B cell (primary cell): ENCODE measurements around the gene ADAM19. TPM values are rescaled to one million over a fixed set of nuclear protein-coding genes. Genes with fewer than 3 reads are reported as not detected.

Experiments used
- ATAC-seq: fragments of 200-7000 bp; cut with Tn5 transposase; one replicate; pipeline ENCODE4 v1.10.0; 2021; ENCODE audit warnings: low read depth, mild to moderate bottlenecking, moderate number of reproducible peaks, moderate library complexity
- CTCF ChIA-PET: fragments of 350-600 bp; sonication (Branson Sonifier 250); formaldehyde crosslinking; loops from one replicate; lab custom pipeline; 2021; ENCODE audit warnings: antibody characterized with exemption, inconsistent platforms; lab: Charles Lee
- POLR2A ChIA-PET: fragments of 350-600 bp; sonication (Branson Sonifier 250); formaldehyde crosslinking; loops from one replicate; lab custom pipeline; 2021; ENCODE audit warnings: antibody characterized with exemption; lab: Charles Lee
- DNase-seq: peaks from one replicate; pipeline ENCODE4 v3.0.0; 2013
- H2AFZ ChIP-seq: 2 replicates; pipeline ENCODE4 v1.6.1; 2012; ENCODE audit warnings: mild to moderate bottlenecking, low read depth, low read length; ENCODE audit not compliant: insufficient read depth, poor library complexity, severe bottlenecking
- H3K27ac ChIP-seq, 2 donors: 1 replicate in 1 of 2; 2 replicates in 1 of 2; pipeline ENCODE4 v1.5.1; 2012 to 2013; ENCODE audit warnings: low read length in 2 of 2, mild to moderate bottlenecking in 2 of 2, moderate library complexity in 1 of 2
- H3K27me3 ChIP-seq, 4 experiments: fragments of 200-600 bp in 1 of 4; sonication (generic) in 1 of 4; replicated peaks in 1 of 4; 1 replicate in 2 of 4; 2 replicates in 2 of 4; pipeline versions ENCODE4 v1.6.1 to v1.7.0; 2013 to 2016; ENCODE audit warnings: low read length in 3 of 4, mild to moderate bottlenecking in 2 of 4, mixed read lengths in 1 of 4, moderate library complexity in 1 of 4; ENCODE audit not compliant: insufficient read depth in 4 of 4, control insufficient read depth in 3 of 4; ENCODE audit errors: control extremely low read depth in 1 of 4
- H3K36me3 ChIP-seq, 2 experiments: replicated peaks in 1 of 2; 1 replicate in 1 of 2; 2 replicates in 1 of 2; pipeline versions ENCODE4 v1.6.1 to v1.7.1; 2013; ENCODE audit warnings: low read length in 1 of 2; ENCODE audit not compliant: insufficient read depth in 2 of 2, control insufficient read depth in 1 of 2; ENCODE audit errors: control extremely low read depth in 1 of 2, extremely low read depth in 1 of 2
- H3K4me1 ChIP-seq, 2 donors: fragments of 200-600 bp in 1 of 2; sonication (generic) in 1 of 2; 1 replicate in 1 of 2; 2 replicates in 1 of 2; pipeline versions ENCODE4 v1.5.1 to v1.6.1; 2013 to 2017; ENCODE audit warnings: low read length in 2 of 2; ENCODE audit not compliant: control insufficient read depth in 2 of 2, insufficient read depth in 2 of 2
- H3K4me2 ChIP-seq: replicated peaks from 2 replicates; pipeline ENCODE3; 2012; ENCODE audit warnings: mild to moderate bottlenecking, low read depth, low read length; ENCODE audit not compliant: poor library complexity, severe bottlenecking
- H3K4me3 ChIP-seq, 5 experiments: fragments of 200-600 bp in 1 of 5; sonication (generic) in 1 of 5; 1 replicate in 3 of 5; 2 replicates in 2 of 5; pipeline versions ENCODE4 v1.5.1 to v1.7.0; 2011 to 2016; ENCODE audit warnings: low read length in 4 of 5, mild to moderate bottlenecking in 4 of 5, low read depth in 2 of 5, control low read depth in 1 of 5, moderate library complexity in 1 of 5; ENCODE audit not compliant: insufficient read depth in 1 of 5; ENCODE audit errors: control extremely low read depth in 1 of 5, extremely low read depth in 1 of 5
- H3K79me2 ChIP-seq: fragments of 200-600 bp; sonication (generic); one replicate; pipeline ENCODE4 v1.6.0; 2016; ENCODE audit warnings: low read length; ENCODE audit not compliant: control insufficient read depth, insufficient read depth
- H3K9ac ChIP-seq: fragments of 200-600 bp; sonication (generic); 2 replicates; pipeline ENCODE4 v1.6.1; 2017; ENCODE audit warnings: mild to moderate bottlenecking, low read length, moderate library complexity
- H3K9me3 ChIP-seq, 3 donors: one replicate each; pipeline versions ENCODE4 v1.6.1 to v1.7.1; 2013; ENCODE audit warnings: low read length in 2 of 3; ENCODE audit not compliant: control insufficient read depth in 2 of 3, insufficient read depth in 1 of 3; ENCODE audit errors: control extremely low read depth in 1 of 3
- H4K20me1 ChIP-seq: 2 replicates; pipeline ENCODE4 v1.6.0; 2012; ENCODE audit warnings: mild to moderate bottlenecking, low read length; ENCODE audit not compliant: insufficient read depth, control insufficient read depth, poor library complexity, severe bottlenecking
- H3K27ac Mint-ChIP-seq: one replicate; pipeline ENCODE4 v1.8.0; 2021; ENCODE audit warnings: mixed read lengths
- H3K27me3 Mint-ChIP-seq: one replicate; pipeline ENCODE4 v1.8.0; 2021; ENCODE audit warnings: mixed read lengths
- H3K4me1 Mint-ChIP-seq: one replicate; pipeline ENCODE4 v1.8.0; 2021; ENCODE audit warnings: mixed read lengths
- H3K4me3 Mint-ChIP-seq: one replicate; pipeline ENCODE4 v1.8.0; 2021; ENCODE audit warnings: mixed read lengths
- H3K9me3 Mint-ChIP-seq: one replicate; pipeline ENCODE4 v1.8.0; 2022; ENCODE audit warnings: mixed read lengths; ENCODE audit not compliant: insufficient read depth
- CTCF ChIP-seq: fragments of 200-600 bp; IDR thresholded peaks from one replicate; pipeline ENCODE4 v1.8.0; 2022; ENCODE audit warnings: antibody characterized with exemption, mild to moderate bottlenecking
- EZH2 ChIP-seq: IDR thresholded peaks from 2 replicates; pipeline ENCODE4 v1.6.1; 2012; ENCODE audit warnings: borderline replicate concordance, low read depth, mild to moderate bottlenecking, moderate library complexity, low read length; ENCODE audit not compliant: insufficient read depth, poor library complexity, severe bottlenecking
- WGBS: methylation state at CpG from one replicate; pipeline ENCODE4 v1.1.5; 2013; ENCODE audit warnings: missing lambda C conversion rate; ENCODE audit not compliant: insufficient coverage; 5-methylcytosine and 5-hydroxymethylcytosine counted together
- intact Hi-C: fragments of 100-400 bp; cut with micrococcal nuclease; formaldehyde crosslinking; loops from one replicate; pipeline ENCODE4 v1.10.0; 2022
- polyA plus RNA-seq: library from polyadenylated mRNA; depleted of rRNA; stranded (reverse); fragments of >200 nt; gene quantifications from 2 replicates; pipeline ENCODE4 v1.2.3, GENCODE V29; 2012
- total RNA-seq, 2 donors: library from RNA; stranded (reverse); fragments of 120-200 nt in 1 of 2; gene quantifications; 1 replicate in 1 of 2; 2 replicates in 1 of 2; pipeline versions ENCODE4 v1.2.3 to v1.2.4, GENCODE V29; 2013 to 2022

The ADAM19 gene
- total and polyA plus RNA-seq, 2 donors (not counting 1 experiment from before 2014, with no cell fraction given), result 110 to 171 TPM

DNA sequence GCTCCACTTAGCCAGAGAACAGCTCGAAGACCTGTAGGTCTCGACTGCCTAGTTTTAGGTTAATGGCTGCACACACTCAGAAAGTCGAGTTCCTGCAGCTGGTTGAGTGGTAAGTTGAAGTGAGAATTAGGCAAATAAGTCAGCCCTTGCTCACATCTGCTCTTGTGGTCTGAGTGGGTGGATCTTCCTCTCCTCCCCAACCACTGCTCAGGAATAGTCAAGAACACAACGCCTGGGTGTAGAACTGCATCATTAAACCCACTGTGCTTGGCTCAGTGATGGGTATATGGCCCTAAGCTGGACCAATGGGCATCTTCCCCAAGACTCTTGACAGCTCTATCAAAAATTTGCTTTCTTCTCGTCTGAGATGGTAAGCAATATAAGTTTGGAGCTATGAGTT lies 20.9 kb upstream of the ADAM19 start:
- POLR2A ChIA-PET, result interaction anchor here (0.5 to 2.9 kb wide), 9 partner anchors 12 to 325 kb away, joined by 3 to 30 read pairs (median 3); no protein-coding TSS in a partner anchor
- no peaks in the 10 kb centered on the region for H3K27me3 Mint-ChIP-seq
- H3K4me1 Mint-ChIP-seq, result peaks cover 93% of the 10 kb centered on the region
- TF ChIP-seq CTCF (no peak), EZH2 (no peak)
- DNase-seq, result peak; percentile 87
- Histone ChIP-seq H3K79me2 (peaks cover 20% of the 10 kb centered on the region), H3K4me1 (peaks cover 92 to 95% of the 10 kb centered on the region in 2 donors), H3K9ac (no peak overlapping the region), H3K27ac (peak overlapping the region; percentile 92 to 97), H3K4me3 (peak overlapping the region in 1 of 5 experiments; percentile 31), H4K20me1 (no peaks in the 10 kb centered on the region), H3K9me3 (peaks cover 0 to 5% (median 4%) of the 10 kb centered on the region in 3 donors), H3K4me2 (peak overlapping the region; percentile 60), H3K36me3 (no peaks in the 10 kb centered on the region), H2AFZ (no peak overlapping the region), H3K27me3 (no peaks in the 10 kb centered on the region)
- H3K9me3 Mint-ChIP-seq, result no peaks in the 10 kb centered on the region
- peak overlapping the region; percentile 85 for H3K27ac Mint-ChIP-seq
- ATAC-seq, result peak; percentile 73
- intact Hi-C loops, result loop anchor here (1.0 to 5.0 kb wide), 5 partner anchors 21 to 324 kb away; partner anchors contain the start of gene ADAM19
- peak overlapping the region; percentile 45 for H3K4me3 Mint-ChIP-seq
- no CpG with 5 or more reads among the region's 5 CpGs for WGBS
- CTCF ChIA-PET, result interaction anchor here (0.9 to 7.4 kb wide), 17 partner anchors 9 to 147 kb away, joined by 3 to 67 read pairs (median 6); partner anchors contain the start of genes ADAM19, LSM11 and SOX30
